Activated gamma-delta T cell treated with anti-CD3 and anti-CD28 coated beads, Interleukin-2, amount 50 U/mL, for 16 hours (primary cell): ENCODE data around the gene EPHB4.
"Not testable (repeated sequence)": the region's sequence is repeated elsewhere in the genome, so short reads cannot be mapped to it uniquely, and the experiment has no call there.

Experiments
- DNase-seq: peaks from one replicate; pipeline ENCODE4 v3.0.0-alpha.2; 2020; ENCODE audit warnings: low read depth

EPHB4 gene

DNA sequence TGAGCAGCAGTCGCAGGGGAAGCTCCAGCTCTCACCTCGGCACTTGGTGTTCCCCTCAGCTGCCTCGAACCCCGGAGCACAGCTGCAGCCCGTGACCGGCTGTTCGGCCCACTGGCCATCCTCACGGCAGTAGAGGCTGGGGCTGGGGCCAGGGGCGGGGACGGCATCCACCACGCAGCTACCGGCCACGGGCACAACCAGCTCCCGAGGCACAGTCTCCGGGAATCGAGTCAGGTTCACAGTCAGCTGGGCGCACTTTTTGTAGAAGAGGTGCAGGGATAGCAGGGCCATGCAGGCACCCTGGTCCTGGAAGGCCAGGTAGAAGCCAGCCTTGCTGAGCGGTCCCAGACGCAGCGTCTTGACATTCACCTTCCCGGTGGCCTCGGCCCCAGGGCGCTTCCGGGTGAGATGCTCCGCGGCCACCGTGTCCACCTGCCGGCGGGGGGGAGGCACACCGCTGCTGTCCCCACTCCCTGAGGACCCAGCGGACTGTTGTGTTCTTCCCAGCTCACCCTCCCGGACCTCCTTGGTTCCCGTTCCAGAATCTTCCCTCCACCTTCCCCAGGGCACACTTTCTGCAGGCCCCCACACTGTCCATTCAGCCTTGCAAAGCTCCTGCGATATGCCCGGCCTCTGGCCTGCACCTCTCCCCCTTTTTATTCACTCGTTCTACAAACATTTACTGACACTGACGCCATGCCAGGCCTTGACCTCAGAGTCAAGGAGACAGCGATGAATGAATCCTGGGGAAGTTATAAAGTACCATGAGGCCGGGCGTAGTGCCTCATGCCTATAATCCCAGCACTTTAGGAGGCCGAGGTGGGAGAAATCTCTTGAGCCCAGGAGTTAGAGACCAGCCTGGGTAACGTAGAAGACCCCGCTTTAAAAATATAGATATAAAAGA lies 4.8 kb downstream of the EPHB4 start:
- DNase-seq = no peak

- no peak for DNase-seq
These were observed 7.7 kb downstream of the EPHB4 start for GRCh38 chr7:100819586-100819985.

DNA sequence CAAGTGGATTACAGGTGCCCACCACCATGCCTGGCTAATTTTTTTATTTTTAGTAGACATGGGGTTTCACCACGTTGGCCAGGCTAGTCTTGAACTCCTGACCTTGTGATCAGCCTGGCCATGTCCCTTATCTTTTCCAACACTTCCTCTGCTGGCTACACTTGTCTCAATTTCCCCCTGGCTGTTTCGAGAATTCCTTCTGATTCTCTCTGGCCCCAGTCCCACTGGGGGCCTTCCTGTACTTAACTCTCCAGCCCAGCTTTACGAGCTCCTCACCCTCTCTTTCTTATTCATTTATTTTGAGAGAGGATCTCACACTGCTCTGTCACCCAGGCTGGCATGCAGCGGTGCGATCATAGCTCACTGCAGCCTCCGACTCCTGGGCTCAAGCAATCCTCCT lies 8.5 kb downstream of the EPHB4 start:
- DNase-seq = no peak

- no peak for DNase-seq
These were observed 9.0 kb downstream of the EPHB4 start for GRCh38 chr7:100818366-100818765.

- no peak for DNase-seq
These were observed 10.2 kb downstream of the EPHB4 start for GRCh38 chr7:100817097-100817496.

DNA sequence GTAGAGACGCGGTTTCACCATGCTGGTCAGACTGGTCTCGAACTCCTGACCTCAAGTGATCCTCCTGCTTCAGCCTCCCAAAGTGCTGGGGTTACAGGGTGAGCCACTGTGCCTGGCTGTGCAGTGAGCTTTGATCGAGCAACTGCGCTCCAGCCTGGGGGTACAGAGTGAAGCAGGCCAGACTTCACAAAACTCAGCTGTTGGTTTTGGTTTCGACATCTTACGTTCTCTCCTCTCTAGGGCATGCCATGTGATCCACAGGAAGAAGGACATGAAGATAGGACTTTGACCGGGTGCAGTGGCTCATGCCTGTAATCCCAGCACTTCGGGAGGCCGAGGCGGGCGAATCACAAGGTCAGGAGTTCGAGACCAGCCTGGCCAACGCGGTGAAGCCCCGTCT lies 10.8 kb downstream of the EPHB4 start:
- DNase-seq = not testable (repeated sequence)

DNA sequence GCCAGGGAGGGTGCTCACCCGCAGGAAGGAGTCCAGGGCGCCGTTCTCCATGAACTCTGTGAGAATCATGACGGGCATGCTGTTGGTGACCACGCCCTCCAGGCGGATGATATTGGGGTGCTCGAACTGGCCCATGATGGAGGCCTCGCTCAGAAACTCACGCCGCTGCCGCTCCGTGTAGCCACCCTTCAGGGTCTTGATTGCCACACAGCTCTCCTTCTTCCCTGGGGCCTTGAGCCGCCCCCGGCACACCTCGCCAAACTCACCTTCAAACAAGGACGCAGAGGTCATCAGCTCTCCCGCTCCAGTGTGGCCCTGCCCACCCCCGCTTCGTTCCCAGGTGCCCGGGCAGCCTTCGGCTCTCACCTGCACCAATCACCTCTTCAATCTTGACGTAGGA lies 14.6 kb downstream of the EPHB4 start:
- DNase-seq = no peak

GRCh38 chr7:100811480-100811879 lies 15.8 kb downstream of the EPHB4 start:
- no peak for DNase-seq

GRCh38 chr7:100808354-100808875 lies 18.9 kb downstream of the EPHB4 start:
- DNase-seq = no peak

- DNase-seq = not testable (repeated sequence)
These were observed 20.4 kb downstream of the EPHB4 start for GRCh38 chr7:100806883-100807282.

GRCh38 chr7:100806276-100806675 lies 21.0 kb downstream of the EPHB4 start:
- DNase-seq = no peak

DNA sequence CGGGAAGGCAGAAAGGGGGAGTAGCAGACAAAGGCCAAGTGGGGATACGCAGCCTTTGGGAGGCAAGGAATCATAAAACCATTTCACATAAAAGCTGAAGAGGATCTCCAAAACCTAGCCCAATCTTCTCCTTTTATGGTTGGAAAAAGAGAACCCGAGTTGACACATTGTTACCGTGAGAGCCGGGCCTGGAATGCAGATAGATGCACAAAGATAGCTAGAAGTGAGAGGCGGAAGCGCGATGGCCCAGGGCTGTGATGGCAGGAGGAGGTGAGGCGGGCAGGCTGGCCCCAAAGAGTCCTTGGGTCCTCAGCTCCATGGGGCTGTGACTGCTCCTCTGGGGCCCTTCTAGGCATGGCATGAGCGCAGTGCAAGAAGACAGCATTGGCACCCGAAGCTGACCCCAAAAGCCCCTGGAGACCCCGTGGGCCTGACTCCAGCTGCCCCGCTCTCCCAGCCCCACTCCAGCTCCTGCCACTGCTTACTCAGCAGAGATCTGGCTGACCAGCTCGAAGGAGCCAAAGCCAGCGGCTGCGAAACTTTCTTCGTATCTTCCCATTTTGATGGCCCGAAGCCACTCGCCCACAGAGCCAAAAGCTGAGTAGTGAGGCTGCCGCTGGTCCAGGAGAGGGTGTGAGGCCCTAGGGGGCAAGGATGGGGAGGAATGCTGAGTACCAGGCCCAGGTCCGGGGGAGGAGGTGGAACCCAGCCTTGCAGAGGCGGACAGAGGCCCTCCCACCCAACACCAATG lies 22.5 kb downstream of the EPHB4 start:
- DNase-seq = no peak

- no peak for DNase-seq
These were observed 23.7 kb downstream of the EPHB4 start for GRCh38 chr7:100803398-100804161.

GRCh38 chr7:100802951-100803350 lies 24.4 kb downstream of the EPHB4 start:
- no peak for DNase-seq

DNA sequence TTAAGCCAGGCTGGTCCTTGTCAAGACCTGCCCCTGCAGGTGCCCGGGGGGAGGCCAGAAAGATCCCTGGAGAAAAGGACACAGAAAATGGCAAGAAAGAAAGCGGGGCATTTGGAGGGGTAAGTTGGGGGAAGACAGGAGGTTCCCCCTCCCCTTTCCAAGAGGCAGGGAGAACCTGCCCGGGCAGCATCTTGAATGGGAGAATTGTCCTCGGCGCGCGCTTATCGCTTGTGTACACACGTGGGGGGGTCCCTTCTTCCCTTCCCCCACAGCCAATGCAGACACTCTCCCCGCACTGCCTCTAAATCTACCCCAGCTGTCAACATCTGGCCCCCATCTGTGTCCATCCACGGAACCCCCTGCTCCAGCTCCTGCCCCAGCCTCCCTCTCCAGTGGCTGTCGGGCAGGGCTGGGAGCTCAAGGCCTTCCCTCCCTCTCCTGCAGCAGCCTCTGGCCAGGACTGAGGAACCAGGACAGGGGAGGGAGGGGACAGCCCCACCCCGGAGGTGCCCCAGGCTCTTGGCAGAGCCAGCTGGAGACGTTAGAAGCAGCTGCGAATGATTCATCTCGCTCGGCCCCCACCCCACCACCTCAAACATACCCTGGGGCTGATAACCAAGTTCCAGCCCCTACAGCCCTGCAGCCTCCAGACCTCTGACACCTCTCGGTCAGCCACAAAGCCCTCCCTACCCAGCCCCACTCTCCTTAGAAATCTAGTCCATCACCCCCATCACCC lies 25.3 kb downstream of the EPHB4 start:
- DNase-seq = no peak

- peak; percentile 12 for DNase-seq
These were observed 28.1 kb downstream of the EPHB4 start for GRCh38 chr7:100799037-100799896.

GRCh38 chr7:100794741-100795140 lies 32.6 kb downstream of the EPHB4 start:
- DNase-seq = no peak

DNA sequence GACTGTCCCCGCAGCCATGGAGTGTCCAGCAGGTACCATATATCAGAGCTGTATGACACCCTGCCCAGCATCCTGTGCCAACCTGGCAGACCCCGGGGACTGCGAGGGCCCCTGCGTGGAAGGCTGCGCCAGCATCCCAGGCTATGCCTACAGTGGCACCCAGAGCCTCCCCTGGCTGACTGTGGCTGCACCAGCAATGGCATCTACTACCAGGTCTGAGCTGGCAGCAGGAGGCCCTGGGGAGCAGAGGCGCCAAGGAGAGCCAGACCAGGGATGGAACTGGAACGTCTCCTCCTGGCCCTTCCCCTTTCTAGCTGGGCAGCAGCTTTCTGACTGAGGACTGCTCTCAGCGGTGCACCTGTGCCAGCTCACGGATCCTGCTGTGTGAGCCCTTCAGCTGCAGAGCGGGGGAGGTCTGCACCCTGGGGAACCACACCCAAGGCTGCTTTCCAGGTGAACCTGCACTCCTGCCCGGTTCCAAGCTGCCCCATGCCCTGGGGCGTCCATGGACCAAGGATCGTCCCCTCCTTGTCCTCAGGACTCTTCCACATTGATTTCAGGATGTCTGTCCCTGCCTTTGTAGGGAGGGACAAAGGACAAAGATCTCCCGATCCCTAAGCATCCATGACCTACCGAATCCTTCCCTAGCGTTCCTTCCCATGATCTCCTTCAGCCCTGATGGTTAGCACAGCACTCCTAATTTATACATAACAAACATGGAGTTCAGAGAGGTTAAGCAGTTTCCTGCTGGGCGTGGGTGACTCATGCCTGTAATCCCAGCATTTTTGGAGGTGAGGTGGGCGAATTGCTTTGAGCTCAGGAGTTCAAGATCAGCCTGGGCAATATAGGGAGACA lies 33.3 kb downstream of the EPHB4 start:
- DNase-seq = no peak

GRCh38 chr7:100791881-100792666 lies 35.2 kb downstream of the EPHB4 start:
- DNase-seq = no peak
